GM20000 (cell line): ENCODE measurements around the gene CNIH1.
"Not testable (repeated sequence)": the region's sequence is repeated elsewhere in the genome, so short reads cannot be mapped to it uniquely, and the experiment has no call there.

Source experiments
- DNase-seq: peaks from one replicate; pipeline ENCODE4 v3.0.0; 2012; ENCODE audit warnings: low spot score
- TF ChIP-seq, protein P1 (sequence below): IDR thresholded peaks from 2 replicates; pipeline ENCODE4 v1.5.1; 2012; ENCODE audit warnings: mild to moderate bottlenecking, control low read depth; ENCODE audit errors: extremely low read depth, missing control alignments

CNIH1 gene

DNA sequence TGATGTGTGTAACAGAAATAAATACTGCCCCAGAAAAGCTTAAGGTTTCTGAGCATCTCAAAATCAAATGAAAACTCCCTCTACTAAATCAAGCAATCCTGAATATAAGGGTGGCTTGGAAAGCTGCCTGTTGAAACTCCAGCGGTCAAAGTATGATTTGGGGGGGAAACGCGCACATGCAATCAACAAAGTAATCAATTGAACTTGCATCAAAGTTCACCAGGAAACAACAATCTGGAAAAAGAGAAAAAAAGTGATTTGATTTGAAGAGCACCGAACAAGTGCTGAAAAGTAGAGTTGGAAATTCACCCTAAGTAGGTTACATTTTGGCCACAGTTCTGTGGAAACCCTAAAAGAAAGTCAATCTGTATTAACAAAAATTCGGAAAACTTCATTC lies 700 bp downstream of the CNIH1 start:
- no peak for DNase-seq
- TF ChIP-seq, protein P1, sequence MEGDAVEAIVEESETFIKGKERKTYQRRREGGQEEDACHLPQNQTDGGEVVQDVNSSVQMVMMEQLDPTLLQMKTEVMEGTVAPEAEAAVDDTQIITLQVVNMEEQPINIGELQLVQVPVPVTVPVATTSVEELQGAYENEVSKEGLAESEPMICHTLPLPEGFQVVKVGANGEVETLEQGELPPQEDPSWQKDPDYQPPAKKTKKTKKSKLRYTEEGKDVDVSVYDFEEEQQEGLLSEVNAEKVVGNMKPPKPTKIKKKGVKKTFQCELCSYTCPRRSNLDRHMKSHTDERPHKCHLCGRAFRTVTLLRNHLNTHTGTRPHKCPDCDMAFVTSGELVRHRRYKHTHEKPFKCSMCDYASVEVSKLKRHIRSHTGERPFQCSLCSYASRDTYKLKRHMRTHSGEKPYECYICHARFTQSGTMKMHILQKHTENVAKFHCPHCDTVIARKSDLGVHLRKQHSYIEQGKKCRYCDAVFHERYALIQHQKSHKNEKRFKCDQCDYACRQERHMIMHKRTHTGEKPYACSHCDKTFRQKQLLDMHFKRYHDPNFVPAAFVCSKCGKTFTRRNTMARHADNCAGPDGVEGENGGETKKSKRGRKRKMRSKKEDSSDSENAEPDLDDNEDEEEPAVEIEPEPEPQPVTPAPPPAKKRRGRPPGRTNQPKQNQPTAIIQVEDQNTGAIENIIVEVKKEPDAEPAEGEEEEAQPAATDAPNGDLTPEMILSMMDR, result no peak

DNA sequence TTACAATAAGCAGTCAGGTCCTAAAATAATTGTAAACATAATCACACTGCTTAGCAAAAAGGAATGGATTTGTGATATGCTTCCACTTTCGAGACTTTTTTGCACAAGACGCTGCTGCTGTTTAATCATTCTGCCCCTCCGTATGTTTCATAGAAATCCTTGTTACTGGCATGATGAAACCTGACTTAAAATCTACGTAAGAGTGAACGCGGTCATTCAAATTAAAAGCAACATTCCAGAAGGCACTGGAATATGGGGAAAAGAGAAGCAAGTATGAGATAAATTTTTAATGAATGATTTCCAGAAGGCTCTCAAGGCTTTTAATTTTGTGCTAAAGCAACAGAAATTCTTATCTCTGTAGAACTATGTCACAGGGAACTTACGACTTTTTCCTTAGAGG lies 1.1 kb downstream of the CNIH1 start:
- TF ChIP-seq, protein P1, result no peak
- DNase-seq, result no peak

DNA sequence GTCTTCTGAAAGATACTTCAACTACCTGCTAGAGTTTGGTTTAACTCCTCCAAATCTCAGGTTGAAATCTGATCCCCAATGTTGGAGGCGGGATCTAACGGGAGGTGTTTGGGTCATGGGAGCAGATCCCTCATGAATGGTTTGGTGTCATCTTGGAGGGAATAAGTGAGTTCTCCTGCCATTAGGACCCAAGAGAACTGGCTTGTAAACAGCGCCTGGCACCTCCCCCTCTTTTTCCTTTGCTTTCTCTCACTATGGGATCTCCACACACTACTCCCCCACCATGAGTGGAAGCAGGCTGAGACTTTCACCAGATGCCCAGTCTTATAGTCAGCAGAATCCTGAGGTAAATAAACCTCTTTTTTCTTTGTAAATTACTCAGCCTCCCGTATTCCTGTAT lies 2.5 kb downstream of the CNIH1 start:
- TF ChIP-seq, protein P1, result no peak
- no peak for DNase-seq

DNA sequence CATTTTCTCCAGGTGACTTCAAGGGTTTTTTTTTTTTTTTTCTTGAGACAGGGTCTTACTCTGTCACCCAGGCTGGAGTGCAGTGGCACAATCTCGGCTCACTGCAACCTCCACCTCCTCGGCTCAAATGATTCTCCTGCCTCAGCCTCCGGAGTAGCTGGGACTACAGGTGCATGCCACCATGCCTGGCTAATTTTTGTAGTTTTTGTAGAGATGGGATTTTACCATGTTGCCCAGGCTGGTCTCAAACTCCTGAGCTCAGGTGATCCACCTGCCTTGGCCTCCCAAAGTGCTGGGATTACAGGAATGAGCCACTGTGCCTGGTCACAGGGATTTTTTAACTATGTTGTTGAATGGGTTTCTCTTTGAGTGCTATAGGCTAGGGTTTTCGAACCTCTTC lies 3.2 kb downstream of the CNIH1 start:
- DNase-seq, result not testable (repeated sequence)

DNA sequence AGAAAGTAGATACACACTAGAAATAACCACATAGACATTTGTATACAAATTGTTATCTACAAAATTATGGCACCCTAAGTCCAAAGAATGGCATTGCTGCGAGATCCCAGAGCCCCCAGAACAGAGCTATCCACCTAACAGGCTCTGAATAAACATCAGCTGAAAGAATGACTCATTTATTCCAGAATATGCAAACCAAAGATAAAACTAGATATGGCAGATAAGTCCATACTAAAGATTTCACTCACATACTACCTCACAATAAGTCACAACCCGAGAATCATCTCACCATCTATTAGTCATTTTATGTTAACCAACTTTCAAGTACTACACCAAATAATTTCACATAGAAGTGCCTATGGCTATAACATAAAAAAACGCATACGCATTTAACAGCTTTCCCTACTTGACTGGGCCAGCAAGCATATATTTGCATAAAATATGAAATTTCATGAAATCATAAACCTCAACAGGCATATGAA lies 5.6 kb downstream of the CNIH1 start:
- no peak for DNase-seq
- TF ChIP-seq, protein P1, result no peak

DNA sequence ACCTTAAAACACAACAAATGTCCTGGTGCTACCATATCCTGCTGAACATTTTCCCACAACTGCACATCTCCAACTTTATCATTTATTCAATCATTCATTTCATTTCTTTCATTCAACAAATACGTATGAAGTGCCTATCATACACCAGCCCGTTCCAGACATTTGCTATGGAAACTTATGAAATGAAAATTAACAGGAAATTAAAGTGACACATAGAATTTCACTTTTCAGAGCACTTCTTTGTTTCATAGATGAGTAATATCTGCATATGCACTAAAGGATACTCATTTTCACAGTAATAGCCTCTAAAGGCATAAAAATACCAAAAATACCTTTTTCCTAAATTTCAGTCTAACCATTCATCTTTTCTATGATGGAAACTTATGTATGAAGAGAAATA lies 12.6 kb downstream of the CNIH1 start:
- TF ChIP-seq, protein P1, result no peak
- no peak for DNase-seq

DNA sequence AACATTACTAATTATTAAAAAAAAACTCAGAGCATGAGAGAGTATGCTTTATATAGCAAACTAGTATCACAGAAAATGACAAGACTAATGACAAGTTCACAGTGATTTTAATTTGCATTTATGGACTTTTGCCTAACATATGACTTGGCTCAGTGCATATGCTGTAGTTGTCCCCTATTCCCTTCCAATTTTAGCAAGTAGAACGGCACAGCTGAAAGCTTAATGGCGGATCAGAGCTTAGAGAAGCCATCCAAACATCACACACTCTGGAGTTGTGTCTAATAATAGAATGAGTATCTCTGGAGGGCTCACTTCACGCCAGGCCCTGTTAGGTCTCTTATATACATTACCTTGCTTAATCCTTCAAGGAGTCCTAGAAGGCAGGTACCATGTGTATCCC lies 13.3 kb downstream of the CNIH1 start:
- DNase-seq, result no peak
- TF ChIP-seq, protein P1, result no peak

DNA sequence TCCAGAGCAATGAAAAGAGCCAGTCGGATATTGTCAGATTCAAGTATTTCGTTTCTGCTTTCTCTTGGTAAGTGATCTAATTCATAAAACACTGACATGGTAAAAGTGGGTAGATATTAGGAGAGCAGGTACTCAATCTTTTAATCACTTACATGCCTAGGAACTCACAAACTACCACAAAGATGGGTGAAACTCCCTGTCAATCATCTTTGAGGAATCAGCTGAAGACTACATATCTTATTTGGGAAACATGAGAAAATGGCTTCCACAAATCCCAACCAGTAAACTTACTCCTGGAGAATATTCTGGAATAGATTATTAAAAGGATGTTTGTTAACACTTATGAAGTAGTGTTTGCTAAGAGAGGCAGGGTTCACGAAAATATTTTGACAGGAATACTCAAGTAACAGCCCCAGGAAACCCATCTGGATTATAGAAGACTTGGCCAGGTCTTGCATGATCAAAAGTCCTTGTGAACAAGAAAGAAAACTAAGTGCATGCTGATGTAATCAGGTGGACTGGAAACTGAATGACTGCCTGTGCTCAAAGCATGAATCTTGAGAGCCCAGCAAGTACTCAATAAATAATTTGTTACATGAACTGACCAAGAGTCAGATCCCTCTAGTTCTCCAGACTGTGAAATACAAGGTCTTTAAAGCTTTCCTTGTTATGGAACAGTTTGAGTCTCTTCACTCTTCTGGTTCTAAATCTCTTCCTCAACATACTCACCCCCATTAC lies 15.5 kb downstream of the CNIH1 start:
- DNase-seq, result no peak
- TF ChIP-seq, protein P1, result no peak
